Fibroblast of skin of right quadriceps (primary cell): ENCODE data around the gene SH3BGRL2.
"Not testable (repeated sequence)": the region's sequence is repeated elsewhere in the genome, so short reads cannot be mapped to it uniquely, and the experiment has no call there.

Experiments
- DNase-seq: peaks from one replicate; pipeline ENCODE4 v3.0.0-alpha.2; 2013

Gene SH3BGRL2

DNA sequence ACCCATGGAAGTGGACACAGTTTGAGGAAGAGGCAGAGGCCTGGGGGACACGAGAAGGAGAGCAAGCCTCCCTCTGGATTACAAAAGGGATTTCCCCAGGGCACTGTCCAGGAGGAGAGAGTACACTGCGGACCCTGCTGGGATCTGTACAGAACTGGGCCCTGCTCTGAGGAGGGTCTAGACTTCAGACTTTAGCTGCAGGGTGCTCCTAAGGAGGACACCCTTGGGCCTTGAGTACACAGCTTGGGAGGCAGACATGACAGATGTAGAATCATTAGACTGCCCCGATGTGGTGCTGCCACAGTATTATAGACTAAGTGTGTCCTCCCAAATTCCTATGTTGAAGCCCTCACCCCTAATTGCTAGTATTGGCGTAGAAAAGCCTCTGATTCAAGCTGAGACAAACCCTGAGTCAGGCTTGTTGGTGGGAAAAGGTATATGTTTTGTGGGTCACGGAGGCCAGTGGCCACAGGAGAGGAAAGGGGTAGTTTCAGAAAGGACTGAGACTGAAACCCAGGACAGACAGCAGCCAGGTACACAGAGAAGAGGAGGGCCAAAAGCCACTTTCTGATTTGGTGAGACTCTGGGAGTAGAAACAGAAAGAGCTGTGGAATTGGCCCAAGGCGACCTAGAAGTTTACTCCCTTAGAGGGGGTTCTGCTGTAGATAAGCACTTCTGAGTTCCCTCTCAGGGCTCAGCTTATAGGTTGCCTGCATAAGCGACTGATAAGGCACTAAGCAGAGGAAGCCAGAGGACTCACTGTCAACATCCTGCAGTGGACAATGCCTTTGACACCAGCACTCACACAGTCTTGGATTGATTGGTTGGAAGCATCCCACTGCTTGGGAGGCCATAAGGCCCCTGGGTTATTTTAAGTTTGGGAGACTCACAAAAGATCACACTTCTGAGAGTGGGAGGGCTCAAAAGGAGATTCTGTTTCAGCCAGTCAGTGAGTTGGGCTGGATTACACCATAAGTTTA is 16.5 kb upstream of the SH3BGRL2 start:
- no peak for DNase-seq

DNA sequence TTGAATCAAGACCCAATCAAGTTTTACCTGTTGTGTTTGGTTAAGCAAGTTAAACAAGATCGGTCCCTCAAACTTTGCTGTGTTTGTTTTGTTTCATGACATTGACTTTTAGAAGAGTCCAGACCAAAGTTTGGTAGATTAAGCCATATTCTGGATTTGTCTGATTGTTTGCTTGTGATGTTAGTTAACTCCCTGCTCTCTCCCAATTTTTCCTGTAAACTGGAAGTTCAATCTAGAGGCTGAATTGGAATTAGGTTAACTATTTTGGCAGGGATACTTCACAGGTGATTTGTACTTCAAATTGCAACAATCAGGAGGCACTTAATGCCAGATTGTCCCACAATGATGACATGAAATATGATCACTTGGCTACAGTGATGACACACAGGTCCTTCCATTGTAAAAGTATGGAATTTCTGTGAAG is 13.6 kb upstream of the SH3BGRL2 start:
- no peak for DNase-seq

DNA sequence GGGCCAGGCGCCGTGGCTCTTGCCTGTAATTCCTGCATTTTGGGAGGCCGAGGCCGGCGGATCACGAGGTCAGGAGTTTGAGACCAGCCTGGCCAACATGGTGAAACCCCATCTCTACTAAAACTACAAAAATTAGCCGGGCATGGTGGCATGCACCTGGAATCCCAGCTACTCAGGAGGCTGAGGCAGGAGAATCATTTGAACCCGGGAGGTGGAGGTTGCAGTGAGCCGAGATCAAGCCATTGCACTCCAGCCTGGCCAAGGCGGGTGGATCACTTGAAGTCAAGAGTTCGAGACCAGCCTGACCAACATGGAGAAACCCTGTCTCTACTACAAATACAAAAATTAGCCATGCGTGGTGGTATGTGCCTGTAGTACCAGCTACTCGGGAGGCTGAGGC is 12.7 kb upstream of the SH3BGRL2 start:
- not testable (repeated sequence) for DNase-seq

DNA sequence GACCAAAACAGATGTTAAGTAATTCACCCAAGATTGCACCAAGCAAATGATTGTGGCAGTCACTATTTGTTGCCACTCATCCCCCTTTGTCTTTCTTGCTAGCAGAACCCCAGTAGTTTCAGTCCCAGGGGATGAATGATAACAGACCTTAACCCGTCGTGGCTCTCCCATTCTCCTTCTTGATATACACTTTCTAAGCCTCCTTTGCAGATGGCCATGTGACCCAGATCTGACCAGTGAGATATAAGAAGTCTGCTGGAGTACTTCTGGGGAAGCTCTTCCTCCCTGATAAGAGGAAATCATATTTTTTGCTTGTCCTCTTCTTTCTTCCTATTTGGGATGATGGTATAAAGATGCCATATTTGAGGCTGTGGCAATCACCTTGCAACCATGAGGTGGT is 9.6 kb upstream of the SH3BGRL2 start:
- no peak for DNase-seq

DNA sequence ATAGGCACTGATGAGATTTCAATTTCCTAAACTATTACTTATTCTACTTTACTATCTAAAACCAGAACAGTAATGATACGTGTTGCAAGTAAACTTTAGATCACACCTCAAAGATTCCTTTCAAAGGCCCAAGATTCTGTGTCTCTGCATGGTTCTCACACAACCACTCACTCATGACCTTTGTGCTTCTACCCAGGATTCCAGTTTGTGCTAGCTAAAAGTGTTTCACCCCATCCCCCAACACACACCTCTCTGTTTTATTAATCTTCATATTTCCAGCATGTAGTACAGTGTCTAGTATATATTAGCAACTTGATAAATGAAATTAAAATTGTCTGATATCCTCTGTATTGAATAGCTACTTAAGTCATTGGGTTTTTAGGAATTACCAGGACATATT is 8.8 kb upstream of the SH3BGRL2 start:
- DNase-seq = no peak

GRCh38 chr6:79623106-79623505 is 8.0 kb upstream of the SH3BGRL2 start:
- DNase-seq = no peak

DNA sequence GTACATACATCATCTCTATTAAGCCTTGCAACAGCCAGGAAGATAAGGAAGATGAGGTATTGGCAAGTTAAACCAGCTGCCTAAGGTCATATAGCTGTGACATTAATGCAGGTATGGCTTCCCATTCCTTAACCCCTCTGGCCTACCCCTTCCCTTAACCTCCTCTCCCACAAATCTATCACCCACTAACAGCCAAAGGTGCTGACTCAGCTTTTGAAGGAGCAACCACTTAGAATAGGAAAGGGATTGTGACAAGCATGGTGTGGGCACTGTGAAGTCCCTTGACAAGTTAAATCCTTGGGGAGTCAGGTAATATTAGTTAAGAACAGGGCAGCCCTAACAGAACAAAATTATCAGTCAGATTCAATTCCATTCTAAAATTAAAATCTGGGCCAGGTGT is 5.4 kb upstream of the SH3BGRL2 start:
- no peak for DNase-seq

GRCh38 chr6:79626811-79627210 is 4.3 kb upstream of the SH3BGRL2 start:
- DNase-seq = no peak

- DNase-seq = no peak
Observed at GRCh38 chr6:79627422-79627821, 3.7 kb upstream of the SH3BGRL2 start.

DNA sequence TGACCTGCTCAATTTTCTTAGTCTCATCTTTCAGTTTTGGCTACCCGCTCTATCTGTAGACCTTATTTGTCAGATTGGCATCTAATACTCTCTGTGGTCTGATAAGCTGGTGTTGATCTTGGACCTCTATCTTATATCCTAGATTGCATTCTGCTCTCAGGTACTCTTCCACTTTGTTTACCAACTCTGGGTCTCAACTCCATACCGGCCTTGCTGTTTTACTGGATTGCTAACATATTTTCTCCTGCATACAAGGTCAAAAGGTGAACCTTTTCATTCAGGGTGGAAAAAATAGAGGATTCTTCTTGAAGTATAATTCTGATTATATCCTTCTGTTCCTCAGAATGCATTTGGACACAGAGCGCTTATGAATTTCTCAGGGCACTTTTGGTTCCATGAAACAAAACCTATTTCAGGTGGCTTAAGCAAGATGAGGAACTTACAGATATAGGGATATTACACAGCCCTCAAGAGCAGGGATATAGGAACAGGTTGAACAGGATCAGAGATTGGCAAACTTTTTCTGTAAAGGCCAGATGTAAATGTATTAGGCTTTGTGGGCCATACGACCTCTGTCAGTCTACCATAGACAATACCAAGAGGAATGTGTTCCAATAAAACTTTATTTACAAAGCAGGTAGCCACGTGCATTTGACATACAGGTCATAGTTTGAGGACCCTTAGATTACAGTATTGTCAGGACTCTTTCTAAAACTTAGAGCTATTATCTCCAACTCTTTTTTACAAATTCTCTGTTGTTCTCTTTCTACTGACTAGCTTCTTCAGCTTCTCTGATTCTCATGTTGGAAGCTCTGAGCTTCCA is 2.5 kb upstream of the SH3BGRL2 start:
- no peak for DNase-seq

DNA sequence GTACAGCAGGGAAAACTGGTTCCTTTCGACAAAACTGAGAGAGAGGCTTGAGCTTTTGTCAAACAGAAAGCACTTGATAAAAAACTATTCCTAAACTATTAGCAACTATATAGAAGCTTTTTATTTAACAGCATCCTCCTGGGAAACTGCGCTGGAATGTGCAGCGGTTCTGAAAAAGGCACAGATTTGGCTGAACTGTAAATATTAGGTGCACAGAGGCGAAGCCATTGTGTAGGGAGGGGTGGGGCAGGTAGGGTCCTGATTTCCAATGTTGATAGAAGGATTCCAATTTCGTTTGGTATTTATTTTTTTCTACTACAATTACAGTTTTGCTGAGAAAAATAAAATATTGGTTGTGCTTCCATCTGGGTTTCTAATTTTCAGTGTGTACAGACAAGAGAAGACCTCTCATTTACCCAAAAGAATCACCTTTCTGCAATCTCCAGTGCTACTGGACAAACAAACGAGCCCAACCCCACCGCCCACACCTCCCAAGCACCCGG is 698 bp upstream of the SH3BGRL2 start:
- DNase-seq = no peak

DNA sequence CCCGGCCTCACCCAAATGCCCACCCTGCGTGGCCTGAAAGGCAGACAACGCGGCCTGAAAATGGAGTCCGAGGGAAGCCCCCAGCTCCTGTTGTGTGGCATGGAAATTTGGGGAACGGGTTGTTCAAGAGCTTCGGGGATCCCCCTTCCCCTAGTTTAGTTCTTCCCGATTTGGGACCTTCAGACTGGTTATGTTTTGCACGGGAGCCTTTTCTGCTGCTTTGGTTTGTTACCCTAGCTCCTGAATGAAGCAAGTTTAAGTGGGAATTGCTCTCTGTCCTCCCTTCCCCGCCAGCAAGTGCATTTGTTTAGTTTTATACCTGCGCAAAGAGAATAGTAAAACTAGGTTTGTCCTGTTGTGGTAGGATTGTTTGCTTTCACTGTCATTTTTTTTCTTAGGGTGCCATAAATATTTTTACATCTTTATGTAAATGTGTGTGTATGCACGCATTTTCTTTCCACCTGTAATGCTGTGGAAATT is 604 bp downstream of the SH3BGRL2 start:
- no peak for DNase-seq

DNA sequence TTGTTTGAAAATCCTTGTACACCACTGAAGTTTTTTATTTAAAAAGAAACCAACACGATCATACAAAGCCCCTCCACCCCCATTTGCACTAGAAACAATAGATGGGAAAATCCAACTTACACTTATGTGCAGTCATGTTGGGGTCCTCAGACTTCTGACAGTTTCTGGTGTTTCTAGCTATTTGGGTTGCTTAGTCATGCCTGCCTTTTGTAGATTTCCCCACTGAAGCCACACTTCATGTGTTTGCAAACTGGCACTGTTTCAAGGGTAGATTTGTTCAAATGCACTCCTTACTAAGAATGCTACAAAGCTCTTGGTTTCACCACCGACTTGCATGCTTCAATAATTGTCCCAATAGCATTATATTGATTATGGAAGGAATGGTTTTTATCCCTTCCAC is 1.5 kb downstream of the SH3BGRL2 start:
- no peak for DNase-seq

DNA sequence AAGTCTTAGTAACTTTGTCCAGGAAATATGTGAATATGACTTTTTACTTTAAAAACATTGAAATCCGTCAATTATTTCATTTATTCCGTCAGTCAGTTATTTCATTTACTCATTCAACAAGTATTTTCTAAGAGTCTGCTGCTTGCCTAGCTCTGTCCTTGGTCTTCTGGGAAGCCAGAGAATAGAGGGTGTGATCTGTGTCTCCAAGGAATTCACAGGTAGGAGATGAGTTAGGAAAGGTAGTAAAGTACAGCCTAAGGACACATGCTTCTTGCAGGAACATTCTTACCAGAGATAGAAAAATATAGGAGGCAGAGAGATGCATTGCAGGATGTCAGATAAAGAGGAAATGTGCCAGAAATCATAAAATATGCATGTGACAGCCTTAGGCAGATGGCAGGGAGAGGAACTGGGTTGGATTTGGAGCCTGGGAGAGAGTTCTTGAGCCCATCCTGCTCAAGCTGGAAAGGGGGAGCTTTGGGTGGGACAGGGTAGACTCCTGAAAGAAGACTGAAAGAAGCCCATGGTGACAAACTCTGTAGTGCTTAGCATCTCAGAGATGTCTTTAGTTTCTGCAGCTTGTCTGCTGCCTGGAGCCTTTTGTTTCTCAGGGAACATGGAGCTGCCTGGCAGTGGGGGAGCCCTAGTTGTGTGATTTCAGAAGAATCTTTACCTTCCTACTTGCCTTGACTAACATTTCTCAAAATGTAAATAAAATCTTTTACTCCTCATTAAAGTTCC is 3.5 kb downstream of the SH3BGRL2 start:
- no peak for DNase-seq

GRCh38 chr6:79635232-79635543 is 4.1 kb downstream of the SH3BGRL2 start:
- peak; percentile 37 for DNase-seq

DNA sequence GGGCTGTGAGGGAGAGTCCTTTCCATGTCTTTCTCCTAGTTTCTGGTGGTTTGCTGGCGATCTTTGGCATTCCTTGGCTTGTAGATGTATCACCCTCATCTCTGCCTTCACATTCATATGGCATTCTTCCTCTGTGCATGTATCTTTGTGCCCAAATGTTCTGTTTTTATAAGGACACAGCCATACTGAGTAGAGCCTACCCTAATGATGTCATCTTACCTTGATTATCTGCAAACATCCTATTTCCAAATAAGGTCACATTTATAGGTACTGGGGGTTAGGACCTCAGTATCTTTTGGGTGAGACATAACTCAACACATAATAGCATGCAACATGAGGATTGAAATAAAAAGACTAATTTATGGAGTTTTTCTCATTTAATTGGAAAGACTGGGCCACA is 5.5 kb downstream of the SH3BGRL2 start:
- no peak for DNase-seq

GRCh38 chr6:79640146-79641111 is 9.3 kb downstream of the SH3BGRL2 start:
- no peak for DNase-seq

DNA sequence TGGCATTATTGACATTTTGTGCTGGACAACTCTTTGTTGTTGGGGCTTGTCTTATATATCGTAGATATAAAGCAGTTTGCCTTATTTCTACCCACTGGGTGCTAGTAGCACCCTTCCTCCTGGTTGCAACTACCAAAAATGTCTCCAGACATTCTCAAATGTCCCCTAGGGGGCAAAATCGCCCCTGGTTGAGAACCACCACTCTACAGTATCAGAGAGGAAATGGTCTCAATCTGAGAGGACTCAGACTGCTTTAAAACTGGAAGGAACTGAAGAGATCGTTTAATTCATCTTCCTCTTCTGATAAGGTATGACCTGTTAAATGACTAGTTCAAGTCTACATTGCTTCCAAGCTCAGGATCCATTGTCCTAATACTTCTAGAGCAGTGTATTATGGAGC is 14.9 kb downstream of the SH3BGRL2 start:
- DNase-seq = no peak

- DNase-seq = no peak
Observed at GRCh38 chr6:79646561-79646960, 15.4 kb downstream of the SH3BGRL2 start.

GRCh38 chr6:79647741-79648140 is 16.6 kb downstream of the SH3BGRL2 start:
- no peak for DNase-seq

GRCh38 chr6:79648328-79648727 is 17.2 kb downstream of the SH3BGRL2 start:
- DNase-seq = no peak

DNA sequence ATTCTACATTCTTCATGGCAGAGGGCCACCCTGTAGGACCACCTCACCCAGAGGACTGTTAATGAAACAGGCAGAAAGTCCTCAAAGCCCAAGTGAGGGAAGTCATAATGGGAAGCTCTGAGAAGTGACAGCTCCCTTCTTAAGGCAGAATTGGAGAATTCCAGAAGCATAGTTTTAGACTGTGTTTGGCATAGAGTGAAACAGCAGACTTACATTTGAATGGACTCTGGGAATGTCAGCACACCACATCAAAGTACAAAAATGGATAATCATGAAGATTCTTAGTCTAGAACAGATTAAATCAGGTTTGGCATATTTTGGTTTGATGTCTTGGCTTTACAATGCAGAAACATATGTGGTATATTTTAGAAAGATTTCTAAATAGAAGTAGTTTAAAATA is 17.9 kb downstream of the SH3BGRL2 start:
- DNase-seq = no peak
